Neuron (in vitro differentiated cells): ENCODE data around the gene SNCA.
A peak's percentile ranks its signal among the peaks of the same experiment; 100 is the strongest.

ENCODE experiments used
- H2AFZ ChIP-seq: one replicate; pipeline ENCODE4 v1.6.1; 2013; ENCODE audit warnings: low read depth, mild to moderate bottlenecking, inconsistent platforms, low read length, moderate library complexity
- H3K27me3 ChIP-seq: one replicate; pipeline ENCODE4 v1.6.1; 2013; ENCODE audit warnings: low read length; ENCODE audit not compliant: insufficient read depth
- H3K36me3 ChIP-seq: one replicate; pipeline ENCODE4 v1.6.1; 2013; ENCODE audit warnings: low read length; ENCODE audit not compliant: insufficient read depth
- H3K4me1 ChIP-seq: one replicate; pipeline ENCODE4 v1.6.1; 2013; ENCODE audit warnings: low read length; ENCODE audit not compliant: insufficient read depth
- H3K4me3 ChIP-seq: 2 replicates; pipeline ENCODE4 v1.5.1; 2013; ENCODE audit warnings: mild to moderate bottlenecking, low read length, moderate library complexity
- H3K9me3 ChIP-seq: one replicate; pipeline ENCODE4 v1.6.1; 2013; ENCODE audit warnings: low read length

SNCA gene

GRCh38 chr4:89836897-89837384, at the start of gene SNCA:
Gene SNCA, minus strand, starts transcription at chr4:89837161. Its CDS starts 1,494 bp downstream, at chr4:89835667.
- peak within 1 kb of the TSS; percentile 85 for H2AFZ ChIP-seq
- no peaks in the 10 kb centered on the region for H3K36me3 ChIP-seq
- H3K4me3 ChIP-seq: peak within 1 kb of the TSS; percentile 72
- no peaks in the 10 kb centered on the region for H3K27me3 ChIP-seq
- no peaks in the 10 kb centered on the region for H3K9me3 ChIP-seq
- peaks cover 8% of the 10 kb centered on the region for H3K4me1 ChIP-seq

GRCh38 chr4:89879215-89879614, 42.3 kb upstream of the SNCA start:
- peaks cover 27% of the 10 kb centered on the region for H3K4me1 ChIP-seq
- peak overlapping the region; percentile 55 for H3K4me3 ChIP-seq
- H3K27me3 ChIP-seq: no peaks in the 10 kb centered on the region
- no peaks in the 10 kb centered on the region for H3K36me3 ChIP-seq
- no peak overlapping the region for H2AFZ ChIP-seq
- no peaks in the 10 kb centered on the region for H3K9me3 ChIP-seq

GRCh38 chr4:89878611-89879010, 41.6 kb upstream of the SNCA start:
- Histone ChIP-seq H3K9me3 (no peaks in the 10 kb centered on the region), H3K27me3 (no peaks in the 10 kb centered on the region), H3K36me3 (no peaks in the 10 kb centered on the region), H3K4me1 (peaks cover 27% of the 10 kb centered on the region), H2AFZ (peak overlapping the region; percentile 8), H3K4me3 (peak overlapping the region; percentile 55)

- H3K36me3 ChIP-seq: no peaks in the 10 kb centered on the region
- peaks cover 26% of the 10 kb centered on the region for H3K4me1 ChIP-seq
- no peak overlapping the region for H3K4me3 ChIP-seq
- H2AFZ ChIP-seq: no peak overlapping the region
- no peaks in the 10 kb centered on the region for H3K27me3 ChIP-seq
- no peaks in the 10 kb centered on the region for H3K9me3 ChIP-seq
These were observed 39.6 kb upstream of the SNCA start for GRCh38 chr4:89876548-89876947.

GRCh38 chr4:89871211-89871610, 34.2 kb upstream of the SNCA start:
- Histone ChIP-seq H2AFZ (no peak overlapping the region), H3K4me3 (no peak overlapping the region), H3K27me3 (no peaks in the 10 kb centered on the region), H3K4me1 (no peaks in the 10 kb centered on the region), H3K9me3 (no peaks in the 10 kb centered on the region), H3K36me3 (no peaks in the 10 kb centered on the region)

- Histone ChIP-seq H3K9me3 (no peaks in the 10 kb centered on the region), H2AFZ (no peak overlapping the region), H3K27me3 (no peaks in the 10 kb centered on the region), H3K4me1 (no peaks in the 10 kb centered on the region), H3K36me3 (no peaks in the 10 kb centered on the region), H3K4me3 (no peak overlapping the region)
These were observed 32.1 kb upstream of the SNCA start for GRCh38 chr4:89868999-89869589.

DNA sequence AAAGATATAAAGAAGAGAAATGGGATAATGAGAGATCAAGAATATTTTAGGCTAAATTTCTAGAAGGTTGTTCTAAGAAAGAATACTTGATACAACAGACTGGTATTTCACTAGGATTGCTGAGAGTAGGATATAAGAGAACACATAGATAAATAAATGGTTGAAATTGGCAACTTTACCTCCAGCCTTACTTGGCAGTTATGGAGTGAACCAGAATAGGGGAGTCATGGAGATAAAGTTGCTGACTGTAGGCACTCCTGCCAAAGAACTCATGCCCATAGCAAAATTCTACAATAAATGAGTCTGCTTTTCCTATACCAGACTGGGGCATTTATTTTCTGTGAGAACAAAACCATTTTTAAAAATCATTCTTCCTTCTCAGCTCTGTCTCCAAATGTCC, 31.3 kb upstream of the SNCA start:
- Histone ChIP-seq H2AFZ (no peak overlapping the region), H3K4me1 (no peaks in the 10 kb centered on the region), H3K9me3 (no peaks in the 10 kb centered on the region), H3K36me3 (no peaks in the 10 kb centered on the region), H3K27me3 (no peaks in the 10 kb centered on the region), H3K4me3 (no peak overlapping the region)

GRCh38 chr4:89863533-89863932, 26.6 kb upstream of the SNCA start:
- Histone ChIP-seq H2AFZ (no peak overlapping the region), H3K4me3 (no peak overlapping the region), H3K9me3 (no peaks in the 10 kb centered on the region), H3K4me1 (no peaks in the 10 kb centered on the region), H3K36me3 (no peaks in the 10 kb centered on the region), H3K27me3 (no peaks in the 10 kb centered on the region)

- Histone ChIP-seq H3K4me1 (no peaks in the 10 kb centered on the region), H3K4me3 (no peak overlapping the region), H2AFZ (no peak overlapping the region), H3K9me3 (no peaks in the 10 kb centered on the region), H3K36me3 (no peaks in the 10 kb centered on the region), H3K27me3 (no peaks in the 10 kb centered on the region)
These were observed 24.0 kb upstream of the SNCA start for GRCh38 chr4:89860971-89861370.

DNA sequence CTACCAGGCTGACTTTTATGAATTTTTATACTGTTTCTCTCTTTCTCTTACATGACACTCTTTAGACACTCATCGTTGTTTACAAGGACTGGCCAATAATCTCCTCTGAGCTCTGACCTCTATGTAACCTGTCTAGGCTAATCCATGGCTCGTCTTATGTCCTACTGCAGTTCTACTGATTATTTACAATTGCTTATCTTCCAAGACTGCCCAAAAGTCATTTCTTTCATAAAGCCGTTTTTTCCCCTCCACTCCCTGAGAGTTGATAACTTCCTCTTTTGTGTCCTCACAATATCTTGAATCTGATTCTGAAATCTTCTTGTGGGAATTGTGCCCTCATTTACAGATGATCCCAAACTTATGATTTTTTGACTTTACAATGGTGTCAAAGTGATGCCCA, 18.3 kb upstream of the SNCA start:
- Histone ChIP-seq H3K4me1 (no peaks in the 10 kb centered on the region), H3K36me3 (no peaks in the 10 kb centered on the region), H3K4me3 (no peak overlapping the region), H3K9me3 (peaks cover 2% of the 10 kb centered on the region), H3K27me3 (no peaks in the 10 kb centered on the region), H2AFZ (no peak overlapping the region)

DNA sequence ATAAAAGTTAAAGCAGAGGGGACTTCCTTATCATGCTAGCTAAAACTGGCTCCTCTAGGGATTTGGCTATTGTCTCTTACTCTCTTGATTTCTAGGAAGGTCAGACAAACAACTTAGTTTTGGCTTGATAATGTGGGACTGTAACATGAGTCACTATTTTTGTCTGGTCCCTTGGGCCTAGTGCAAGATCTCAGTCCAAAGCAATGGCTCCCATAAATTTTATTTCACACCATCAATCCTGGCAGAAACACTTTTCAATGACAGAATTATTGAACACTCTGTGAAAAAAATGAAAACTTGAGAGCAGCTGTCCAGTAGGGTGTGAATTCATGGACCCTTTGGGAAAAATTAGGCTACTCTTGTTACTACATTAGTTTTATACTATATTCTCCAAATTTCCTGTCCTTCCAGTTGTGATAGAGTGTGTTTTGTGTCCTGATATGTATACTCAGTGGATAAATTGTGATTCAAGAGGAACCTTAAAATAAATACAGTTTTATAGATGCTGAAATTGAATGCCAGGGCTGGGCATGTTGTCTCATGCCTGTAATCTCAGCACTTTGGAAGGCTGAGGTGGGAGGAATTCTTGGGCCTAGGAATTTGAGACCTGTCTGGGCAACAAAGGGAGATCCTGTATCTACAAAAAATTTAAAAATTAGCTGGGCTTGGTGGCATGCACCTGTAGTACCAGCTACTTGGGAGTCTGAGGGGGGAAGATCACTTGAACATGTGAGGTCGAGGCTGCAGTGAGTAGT, 10.8 kb upstream of the SNCA start:
- Histone ChIP-seq H2AFZ (no peak overlapping the region), H3K36me3 (no peaks in the 10 kb centered on the region), H3K4me3 (no peak overlapping the region), H3K9me3 (peaks cover 3% of the 10 kb centered on the region), H3K27me3 (no peaks in the 10 kb centered on the region), H3K4me1 (no peaks in the 10 kb centered on the region)

DNA sequence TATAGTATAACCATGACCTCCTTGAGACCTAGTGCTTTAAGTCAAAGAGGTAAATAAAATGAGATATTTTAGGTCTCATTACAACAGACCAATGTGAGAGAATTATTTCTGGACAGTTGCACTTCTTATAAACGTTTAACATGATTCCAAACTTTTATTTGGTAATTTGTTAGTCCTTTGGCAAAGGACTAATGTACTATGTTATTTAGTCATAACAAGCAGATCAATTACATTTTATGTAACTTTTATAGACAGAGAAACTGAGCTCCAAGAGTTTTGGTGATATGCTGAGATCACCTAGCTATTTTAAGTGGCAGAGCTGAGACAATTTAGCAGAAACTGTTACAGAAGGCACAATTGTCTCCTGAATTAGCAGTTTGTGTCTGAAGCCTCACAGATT, 2.6 kb upstream of the SNCA start:
- H3K27me3 ChIP-seq: no peaks in the 10 kb centered on the region
- no peaks in the 10 kb centered on the region for H3K9me3 ChIP-seq
- H3K36me3 ChIP-seq: no peaks in the 10 kb centered on the region
- no peak overlapping the region for H3K4me3 ChIP-seq
- no peak overlapping the region for H2AFZ ChIP-seq
- H3K4me1 ChIP-seq: peaks cover 8% of the 10 kb centered on the region

GRCh38 chr4:89837993-89838390, 1.0 kb upstream of the SNCA start:
- Histone ChIP-seq H3K27me3 (no peaks in the 10 kb centered on the region), H3K36me3 (no peaks in the 10 kb centered on the region), H3K4me3 (peak overlapping the region; percentile 72), H2AFZ (peak overlapping the region; percentile 85), H3K9me3 (no peaks in the 10 kb centered on the region), H3K4me1 (peaks cover 8% of the 10 kb centered on the region)
